ENCODE results near the gene CREBBP. TPM values are rescaled to one million over a fixed set of nuclear protein-coding genes. Genes with fewer than 3 reads are reported as not detected.

Gene CREBBP
- total RNA-seq, 1 donor from 2014 or later = 11.3 TPM

- TF ChIP-seq CTCF (conservative IDR thresholded peaks at IDR 0.05; ENCODE audit: low read depth, low read length) = no peak
- H3K4me3 ChIP-seq (ENCODE audit: low read depth, low read length) = no peak overlapping the region
Measured at GRCh38 chr16:3735541-3735940, 145.0 kb downstream of the CREBBP start.

GRCh38 chr16:3734758-3735221 is 145.7 kb downstream of the CREBBP start:
- no peak for TF ChIP-seq CTCF (conservative IDR thresholded peaks at IDR 0.05; ENCODE audit: low read depth, low read length)
- no peak overlapping the region for H3K4me3 ChIP-seq (ENCODE audit: low read depth, low read length)
- DNase-seq (ENCODE audit: low read depth) = no peak

More at GRCh38 chr16:3735541-3735940, 145.0 kb downstream of the CREBBP start:
- no peak for DNase-seq (ENCODE audit: low read depth)

GRCh38 chr16:3734084-3734757 is 146.3 kb downstream of the CREBBP start:
- TF ChIP-seq CTCF (conservative IDR thresholded peaks at IDR 0.05; ENCODE audit: low read depth, low read length) = no peak
- H3K4me3 ChIP-seq (ENCODE audit: low read depth, low read length) = no peak overlapping the region
- DNase-seq (ENCODE audit: low read depth) = no peak

GRCh38 chr16:3732171-3732570 is 148.3 kb downstream of the CREBBP start:
- H3K4me3 ChIP-seq (ENCODE audit: low read depth, low read length) = no peak overlapping the region
- no peak for DNase-seq (ENCODE audit: low read depth)
- TF ChIP-seq CTCF (conservative IDR thresholded peaks at IDR 0.05; ENCODE audit: low read depth, low read length) = no peak

- H3K4me3 ChIP-seq (ENCODE audit: low read depth, low read length) = no peak overlapping the region
- no peak for DNase-seq (ENCODE audit: low read depth)
- no peak for TF ChIP-seq CTCF (conservative IDR thresholded peaks at IDR 0.05; ENCODE audit: low read depth, low read length)
Measured at GRCh38 chr16:3731126-3731935, 149.2 kb downstream of the CREBBP start.

- DNase-seq (ENCODE audit: low read depth) = no peak
- H3K4me3 ChIP-seq (ENCODE audit: low read depth, low read length) = no peak overlapping the region
- TF ChIP-seq CTCF (conservative IDR thresholded peaks at IDR 0.05; ENCODE audit: low read depth, low read length) = no peak
Measured at GRCh38 chr16:3730161-3731125, 150.1 kb downstream of the CREBBP start.
